Measurements from ENCODE around the gene RABEPK. TPM values are rescaled to one million over a fixed set of nuclear protein-coding genes. Genes with fewer than 3 reads are reported as not detected.

Gene RABEPK
- total and polyA plus RNA-seq, 2 of the 4 experiments (the other 2 are of a cell fraction): 43.9 to 59.7 TPM

DNA sequence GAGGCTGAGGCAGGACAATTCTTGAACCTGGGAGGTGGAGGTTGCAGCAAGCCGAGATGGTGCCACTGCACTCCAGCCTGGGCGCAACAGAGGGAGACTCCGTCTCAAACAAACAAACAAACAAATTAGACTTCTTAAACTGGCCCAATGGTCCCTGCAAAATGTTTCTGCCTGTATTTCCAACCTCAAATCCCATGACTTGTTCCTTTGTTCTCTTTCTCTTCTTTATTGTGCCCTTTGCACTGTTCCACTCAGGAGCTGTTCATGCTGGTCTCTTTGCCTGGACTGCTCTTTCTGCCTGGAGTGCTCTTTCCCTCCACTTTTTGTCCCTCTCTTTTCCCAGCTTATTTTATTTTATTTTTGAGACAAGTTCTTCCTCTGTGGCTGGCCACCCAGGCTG is 4.1 kb downstream of the RABEPK start:
- no peaks in the 10 kb centered on the region for H3K9me1 ChIP-seq (ENCODE audit: insufficient read depth, low read length)
- H2AK5ac ChIP-seq (ENCODE audit: low read depth, low read length): no peak overlapping the region
- H4K91ac ChIP-seq (ENCODE audit: insufficient read depth, low read depth, low read length): no peak overlapping the region
- BruUV-seq (replicated peaks): no TSS peak
- no peak overlapping the region for H2BK15ac ChIP-seq (ENCODE audit: low read depth, low read length)
- H3K18ac ChIP-seq (ENCODE audit: low read depth, low read length): no peak overlapping the region
- H3K4me3 ChIP-seq (ENCODE audit: insufficient read depth, low read depth, low read length): no peak overlapping the region
- dilution Hi-C loops (cut with HindIII; ENCODE audit: low sequenced_read_pairs, unreplicated experiment): no loop called here
- POLR2A ChIA-PET (ENCODE audit: unreplicated experiment): interaction anchor here (0.6 kb wide), 1 partner anchor 209 kb away, joined by 3 read pairs; no protein-coding TSS in a partner anchor
- TF ChIP-seq MAFK (IDR thresholded peaks at IDR 0.05; ENCODE audit: low read depth, low read length) (no peak), RCOR1 (IDR thresholded peaks at IDR 0.05; ENCODE audit: insufficient replicate concordance, low read length) (no peak), POLR2A (IDR thresholded peaks at IDR 0.05; ENCODE audit: low read depth, low read length) (no peak), BHLHE40 (IDR thresholded peaks at IDR 0.05; ENCODE audit: low read depth, low read length) (no peak), RAD21 (IDR thresholded peaks at IDR 0.05; ENCODE audit: low read length) (no peak), SMC3 (IDR thresholded peaks at IDR 0.05; ENCODE audit: low read depth, low read length) (no peak), CEBPB (IDR thresholded peaks at IDR 0.05; ENCODE audit: low read depth, low read length) (no peak), MAZ (IDR thresholded peaks at IDR 0.05; ENCODE audit: borderline replicate concordance, low read depth, low read length) (no peak), RFX5 (IDR thresholded peaks at IDR 0.05; ENCODE audit: low read depth, low read length) (no peak), FOS (IDR thresholded peaks at IDR 0.05; ENCODE audit: low read depth, low read length) (no peak), NFE2L2 (IDR thresholded peaks at IDR 0.05; ENCODE audit: low read depth, low read length) (no peak), CHD1 (IDR thresholded peaks at IDR 0.05; ENCODE audit: low read depth, low read length) (no peak), MXI1 (IDR thresholded peaks at IDR 0.05; ENCODE audit: borderline replicate concordance, low read depth, low read length) (no peak)
- TF ChIP-seq, protein P1, sequence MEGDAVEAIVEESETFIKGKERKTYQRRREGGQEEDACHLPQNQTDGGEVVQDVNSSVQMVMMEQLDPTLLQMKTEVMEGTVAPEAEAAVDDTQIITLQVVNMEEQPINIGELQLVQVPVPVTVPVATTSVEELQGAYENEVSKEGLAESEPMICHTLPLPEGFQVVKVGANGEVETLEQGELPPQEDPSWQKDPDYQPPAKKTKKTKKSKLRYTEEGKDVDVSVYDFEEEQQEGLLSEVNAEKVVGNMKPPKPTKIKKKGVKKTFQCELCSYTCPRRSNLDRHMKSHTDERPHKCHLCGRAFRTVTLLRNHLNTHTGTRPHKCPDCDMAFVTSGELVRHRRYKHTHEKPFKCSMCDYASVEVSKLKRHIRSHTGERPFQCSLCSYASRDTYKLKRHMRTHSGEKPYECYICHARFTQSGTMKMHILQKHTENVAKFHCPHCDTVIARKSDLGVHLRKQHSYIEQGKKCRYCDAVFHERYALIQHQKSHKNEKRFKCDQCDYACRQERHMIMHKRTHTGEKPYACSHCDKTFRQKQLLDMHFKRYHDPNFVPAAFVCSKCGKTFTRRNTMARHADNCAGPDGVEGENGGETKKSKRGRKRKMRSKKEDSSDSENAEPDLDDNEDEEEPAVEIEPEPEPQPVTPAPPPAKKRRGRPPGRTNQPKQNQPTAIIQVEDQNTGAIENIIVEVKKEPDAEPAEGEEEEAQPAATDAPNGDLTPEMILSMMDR (conservative IDR thresholded peaks at IDR 0.05; ENCODE audit: low read depth, low read length): no peak
- TF ChIP-seq, protein P2, sequence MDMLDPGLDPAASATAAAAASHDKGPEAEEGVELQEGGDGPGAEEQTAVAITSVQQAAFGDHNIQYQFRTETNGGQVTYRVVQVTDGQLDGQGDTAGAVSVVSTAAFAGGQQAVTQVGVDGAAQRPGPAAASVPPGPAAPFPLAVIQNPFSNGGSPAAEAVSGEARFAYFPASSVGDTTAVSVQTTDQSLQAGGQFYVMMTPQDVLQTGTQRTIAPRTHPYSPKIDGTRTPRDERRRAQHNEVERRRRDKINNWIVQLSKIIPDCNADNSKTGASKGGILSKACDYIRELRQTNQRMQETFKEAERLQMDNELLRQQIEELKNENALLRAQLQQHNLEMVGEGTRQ (IDR thresholded peaks at IDR 0.05; ENCODE audit: low read depth, low read length): no peak
- TF ChIP-seq, protein P3, sequence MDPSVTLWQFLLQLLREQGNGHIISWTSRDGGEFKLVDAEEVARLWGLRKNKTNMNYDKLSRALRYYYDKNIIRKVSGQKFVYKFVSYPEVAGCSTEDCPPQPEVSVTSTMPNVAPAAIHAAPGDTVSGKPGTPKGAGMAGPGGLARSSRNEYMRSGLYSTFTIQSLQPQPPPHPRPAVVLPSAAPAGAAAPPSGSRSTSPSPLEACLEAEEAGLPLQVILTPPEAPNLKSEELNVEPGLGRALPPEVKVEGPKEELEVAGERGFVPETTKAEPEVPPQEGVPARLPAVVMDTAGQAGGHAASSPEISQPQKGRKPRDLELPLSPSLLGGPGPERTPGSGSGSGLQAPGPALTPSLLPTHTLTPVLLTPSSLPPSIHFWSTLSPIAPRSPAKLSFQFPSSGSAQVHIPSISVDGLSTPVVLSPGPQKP (IDR thresholded peaks at IDR 0.05; ENCODE audit: borderline replicate concordance, low read depth, low read length): no peak
- no peak overlapping the region for H3K14ac ChIP-seq (replicated peaks; ENCODE audit: low read depth, low read length)
- H4K8ac ChIP-seq (ENCODE audit: low read depth in 2 of 2, low read length in 2 of 2): no peak overlapping the region
- DNase-seq (no peak), ATAC-seq (ENCODE audit: low read depth) (no peak)
- H3K4me2 ChIP-seq (ENCODE audit: low read depth, low read length): no peak overlapping the region
- H3K9ac ChIP-seq (ENCODE audit: low read depth, low read length): no peak overlapping the region
- no peak overlapping the region for H2BK20ac ChIP-seq (ENCODE audit: low read depth, low read length)
- in situ Hi-C loops (cut with MboI; ENCODE audit: low sequenced_read_pairs): no loop called here
- peaks cover 2% of the 10 kb centered on the region; the same call in 1 of the 2 replicates for H3K4me1 ChIP-seq (ENCODE audit: control insufficient read depth, insufficient read depth, low read length)
- H4K20me1 ChIP-seq (ENCODE audit: insufficient read depth, low read length): no peaks in the 10 kb centered on the region
- no peak overlapping the region for H3K23ac ChIP-seq (ENCODE audit: low read depth, low read length)
- H3K79me1 ChIP-seq (ENCODE audit: low read depth in 1 of 2, low read length in 2 of 2): peaks cover 8 to 14% of the 10 kb centered on the region in 2 experiments
- no peak overlapping the region for H3K56ac ChIP-seq (ENCODE audit: extremely low read depth, insufficient read depth, low read length)
- H2BK5ac ChIP-seq (ENCODE audit: low read depth, low read length, poor library complexity, severe bottlenecking): no peak overlapping the region
- H4K5ac ChIP-seq (ENCODE audit: low read depth, low read length): no peak overlapping the region
- no peak overlapping the region for H3K4ac ChIP-seq (ENCODE audit: low read depth, low read length)
- H3K9me3 ChIP-seq (ENCODE audit: control insufficient read depth, insufficient read depth, low read length): no peaks in the 10 kb centered on the region
- CTCF ChIA-PET: no interaction called here
- no peak overlapping the region for H2AFZ ChIP-seq (replicated peaks; ENCODE audit: low read length, poor library complexity)
- H2AK9ac ChIP-seq (replicated peaks; ENCODE audit: low read depth, low read length, poor library complexity): no peak overlapping the region
- H3K27ac ChIP-seq (ENCODE audit: insufficient read depth, low read length): no peak overlapping the region
- intact Hi-C loops (cut with micrococcal nuclease): no loop called here
- no CpG with 5 or more reads among the region's 3 CpGs for WGBS, 2 experiments (ENCODE audit: extremely low coverage in 2 of 2, insufficient read length in 1 of 2)
- no peaks in the 10 kb centered on the region for H3K27me3 ChIP-seq (ENCODE audit: control insufficient read depth, insufficient read depth, low read length)
- H3K36me3 ChIP-seq (ENCODE audit: control insufficient read depth, insufficient read depth, low read length): peaks cover 25% of the 10 kb centered on the region
- H2BK120ac ChIP-seq (ENCODE audit: low read depth, low read length): no peak overlapping the region
